KBM-7 (cell line): ENCODE results near the gene ELF1.
"Not testable (repeated sequence)": the region's sequence is repeated elsewhere in the genome, so short reads cannot be mapped to it uniquely, and the experiment has no call there.

ENCODE experiments used
- DNase-seq: peaks from one replicate; pipeline ENCODE4 v3.0.0-alpha.2; 2015
- in situ Hi-C: fragments of 300-500 bp; cut with MboI; formaldehyde crosslinking; loops from 2 replicates; pipeline ENCODE4 v1.14.3; 2020; ENCODE audit warnings: low sequenced_read_pairs, low pct_unique_long_range_greater_than_20kb, mixed read lengths

ELF1 gene

GRCh38 chr13:40969169-40969901, 49.8 kb downstream of the ELF1 start:
- in situ Hi-C loops: no loop called here
- no peak for DNase-seq

- in situ Hi-C loops: no loop called here
Measured at GRCh38 chr13:40968416-40969000, 50.6 kb downstream of the ELF1 start.

GRCh38 chr13:40966298-40966697, 52.8 kb downstream of the ELF1 start:
- peak; percentile 62 for DNase-seq
- in situ Hi-C loops: no loop called here

More at GRCh38 chr13:40968416-40969000, 50.6 kb downstream of the ELF1 start:
- no peak for DNase-seq

- in situ Hi-C loops: no loop called here
- DNase-seq: no peak
Measured at GRCh38 chr13:40963927-40964326, 55.2 kb downstream of the ELF1 start.

GRCh38 chr13:40961826-40962225, 57.3 kb downstream of the ELF1 start:
- in situ Hi-C loops: no loop called here
- no peak for DNase-seq

- in situ Hi-C loops: no loop called here
- DNase-seq: peak; percentile 77
Measured at GRCh38 chr13:40961214-40961613, 57.9 kb downstream of the ELF1 start.

- in situ Hi-C loops: no loop called here
- no peak for DNase-seq
Measured at GRCh38 chr13:40960716-40961115, 58.4 kb downstream of the ELF1 start.

- in situ Hi-C loops: no loop called here
- no peak for DNase-seq
Measured at GRCh38 chr13:40958655-40959054, 60.5 kb downstream of the ELF1 start.

GRCh38 chr13:40946485-40946884, 72.6 kb downstream of the ELF1 start:
- in situ Hi-C loops: no loop called here
- DNase-seq: no peak

- no peak for DNase-seq
- in situ Hi-C loops: no loop called here
Measured at GRCh38 chr13:40943073-40943472, 76.0 kb downstream of the ELF1 start.

GRCh38 chr13:40941581-40941980, 77.5 kb downstream of the ELF1 start:
- no peak for DNase-seq
- in situ Hi-C loops: no loop called here

- in situ Hi-C loops: no loop called here
- no peak for DNase-seq
Measured at GRCh38 chr13:40940841-40941240, 78.3 kb downstream of the ELF1 start.

- no peak for DNase-seq
- in situ Hi-C loops: no loop called here
Measured at GRCh38 chr13:40933508-40934204, 85.5 kb downstream of the ELF1 start.

- in situ Hi-C loops: no loop called here
- DNase-seq: no peak
Measured at GRCh38 chr13:40932252-40932651, 86.9 kb downstream of the ELF1 start.

GRCh38 chr13:40931719-40932118, 87.4 kb downstream of the ELF1 start:
- DNase-seq: no peak
- in situ Hi-C loops: no loop called here

- in situ Hi-C loops, DNase-seq: not testable (repeated sequence)
Measured at GRCh38 chr13:40929883-40930282, 89.2 kb downstream of the ELF1 start.

- no peak for DNase-seq
- in situ Hi-C loops: no loop called here
Measured at GRCh38 chr13:40928980-40929379, 90.1 kb downstream of the ELF1 start.

GRCh38 chr13:40927929-40928328, 91.2 kb downstream of the ELF1 start:
- no peak for DNase-seq
- in situ Hi-C loops: no loop called here

- no peak for DNase-seq
- in situ Hi-C loops: no loop called here
Measured at GRCh38 chr13:40923867-40924266, 95.2 kb downstream of the ELF1 start.

- in situ Hi-C loops: no loop called here
- no peak for DNase-seq
Measured at GRCh38 chr13:40922437-40923040, 96.6 kb downstream of the ELF1 start.
